Panc1 (cell line): Measurements from ENCODE around the gene NBPF1.
"Not testable (repeated sequence)": the region's sequence is repeated elsewhere in the genome, so short reads cannot be mapped to it uniquely, and the experiment has no call there.

ENCODE experiments used
- CTCF ChIP-seq: fragments of 450-650 bp; IDR thresholded peaks from 2 replicates; pipeline ENCODE4 v1.5.1; 2017; ENCODE audit warnings: mild to moderate bottlenecking
- POLR2AphosphoS5 ChIP-seq: IDR thresholded peaks from 2 replicates; pipeline ENCODE4 v1.6.1; 2012; ENCODE audit warnings: mild to moderate bottlenecking, low read depth, low read length, moderate library complexity
- SIN3A ChIP-seq: IDR thresholded peaks from 2 replicates; pipeline ENCODE4 v1.6.1; 2012; ENCODE audit warnings: low read depth, mild to moderate bottlenecking, low read length, moderate library complexity, borderline replicate concordance; ENCODE audit not compliant: insufficient read depth

DNA sequence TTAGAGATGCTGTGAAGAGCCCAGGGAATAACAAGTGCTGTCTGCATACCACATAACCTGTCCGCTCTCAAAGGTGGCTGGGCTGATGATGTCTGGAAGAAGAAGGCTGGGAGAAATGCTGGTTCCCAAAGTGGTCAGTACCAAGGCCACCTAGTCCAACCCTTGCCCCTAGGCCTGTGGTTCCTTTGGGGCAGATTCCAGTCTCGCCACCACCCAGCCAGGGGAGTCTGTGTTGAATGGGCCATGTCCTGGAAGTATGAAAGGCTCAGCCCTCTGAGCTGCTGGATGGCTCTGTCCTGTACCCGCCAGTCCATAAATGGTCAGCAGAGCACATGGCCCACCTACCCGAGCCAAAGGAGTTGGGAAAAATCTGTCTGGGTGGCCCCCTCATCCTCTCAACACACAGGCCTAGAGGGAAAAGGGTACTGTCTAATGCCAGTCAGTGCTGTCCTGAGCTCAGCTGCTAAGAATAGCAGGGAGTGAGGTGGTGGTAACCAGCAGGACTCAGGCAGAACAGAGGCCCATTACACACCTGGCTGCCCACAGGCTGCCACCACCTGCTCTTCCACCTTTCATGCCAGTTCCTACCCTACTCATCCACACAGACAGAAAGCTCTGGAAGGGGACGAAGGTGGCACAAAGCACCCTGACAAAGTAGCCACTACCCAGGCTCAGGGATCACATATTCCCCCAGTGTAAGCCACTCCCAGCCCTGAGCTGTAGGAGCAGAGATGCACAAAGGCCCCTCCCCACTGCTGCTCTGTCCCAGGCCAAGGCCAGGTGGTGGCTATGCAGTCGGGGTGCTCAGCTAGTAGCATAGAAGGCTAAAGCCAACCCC is 24.8 kb upstream of the NBPF1 start:
- TF ChIP-seq CTCF, POLR2AphosphoS5, SIN3A: not testable (repeated sequence)
